HG03432 (cell line): ENCODE data around the gene CEMIP.

ENCODE experiments used
- ATAC-seq: cut with Tn5 transposase; IDR thresholded peaks from one replicate; pipeline ENCODE4 v1.9.1; 2021; ENCODE audit warnings: mild to moderate bottlenecking, moderate library complexity; ENCODE audit not compliant: unreplicated experiment

Gene CEMIP

DNA sequence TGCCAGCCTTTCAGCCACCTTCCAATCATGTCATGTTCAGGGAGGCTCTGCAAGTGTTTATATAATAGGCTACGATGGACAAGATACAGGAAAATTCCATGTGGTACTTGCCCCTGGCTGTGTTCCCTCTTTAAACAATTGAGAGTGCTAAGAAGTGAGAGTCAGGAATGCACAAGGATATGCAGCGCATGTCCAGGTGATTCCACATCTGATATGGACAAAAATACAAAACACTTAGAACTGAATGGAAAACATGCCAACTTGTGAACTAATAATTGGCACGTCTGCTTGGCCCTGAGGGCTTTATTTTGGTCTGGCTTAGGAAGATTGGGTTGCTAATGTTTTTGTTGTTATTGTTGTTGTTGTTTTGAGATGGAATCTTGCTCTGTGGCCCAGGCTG, 100.9 kb downstream of the CEMIP start:
- no peak for ATAC-seq

DNA sequence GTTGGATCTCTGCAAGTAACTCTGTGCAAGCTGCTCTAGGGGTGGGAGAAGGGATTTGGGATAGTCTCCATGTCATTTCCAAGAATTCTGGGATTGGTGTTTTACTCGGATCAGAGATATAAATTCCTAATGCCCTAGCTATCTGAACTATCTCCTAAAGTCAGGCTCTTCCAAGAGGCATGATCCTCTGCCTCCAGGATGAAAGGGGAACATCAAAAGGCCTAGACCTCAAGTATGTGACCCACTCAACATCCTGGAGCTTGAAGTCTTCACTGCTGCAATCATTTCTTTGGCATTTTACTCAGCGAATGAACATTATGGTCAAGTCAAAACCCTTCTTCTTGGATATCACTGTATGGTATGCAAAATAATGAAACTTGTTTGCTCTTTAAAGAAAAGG, 104.5 kb downstream of the CEMIP start:
- ATAC-seq = no peak

DNA sequence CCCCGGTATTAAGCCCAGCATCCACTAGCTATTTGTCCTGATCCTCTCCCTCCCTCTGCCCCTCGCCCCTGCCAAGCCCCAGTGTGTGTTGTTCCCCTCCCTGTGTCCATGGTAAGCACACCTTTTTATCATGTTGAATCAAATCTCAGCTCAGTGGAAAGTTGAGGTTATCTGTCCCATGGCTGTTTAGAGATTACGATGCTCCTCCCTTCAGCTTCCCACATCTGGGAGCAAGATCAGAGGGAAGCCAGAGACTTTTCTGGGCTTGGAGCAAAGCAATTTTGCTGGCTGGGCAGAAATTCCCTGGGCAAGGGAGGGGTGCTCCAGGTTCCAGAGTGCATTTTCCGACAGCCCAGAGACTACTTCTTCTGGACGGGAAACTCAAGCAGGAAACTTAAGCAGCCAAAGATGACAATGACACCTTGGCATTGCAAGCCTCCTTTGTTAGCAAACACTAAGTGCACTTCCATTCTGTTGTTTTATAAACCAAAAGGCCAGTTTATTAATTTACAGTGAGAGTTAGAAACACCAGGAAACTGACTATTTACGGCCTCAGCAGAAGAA, 105.9 kb downstream of the CEMIP start:
- no peak for ATAC-seq

DNA sequence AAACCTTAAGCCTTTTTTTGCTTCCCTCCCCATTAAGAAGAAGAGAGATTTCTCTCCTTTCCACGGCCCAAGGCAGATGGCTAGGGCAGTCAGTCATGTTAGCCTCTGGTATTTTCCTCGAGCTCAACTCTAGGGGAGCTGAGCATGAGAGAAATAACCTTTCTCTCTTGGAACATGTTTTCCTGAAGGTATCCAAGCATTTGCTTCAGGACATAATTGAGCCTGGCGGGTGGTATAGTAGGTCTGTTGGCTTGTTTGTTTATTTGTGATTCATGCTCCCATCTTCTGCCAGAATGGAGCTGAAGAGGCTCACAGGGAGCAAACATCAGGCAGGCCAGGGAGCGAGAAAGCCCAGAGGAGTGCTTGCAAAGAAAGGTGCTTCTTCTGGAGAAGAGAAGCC, 108.0 kb downstream of the CEMIP start:
- no peak for ATAC-seq

DNA sequence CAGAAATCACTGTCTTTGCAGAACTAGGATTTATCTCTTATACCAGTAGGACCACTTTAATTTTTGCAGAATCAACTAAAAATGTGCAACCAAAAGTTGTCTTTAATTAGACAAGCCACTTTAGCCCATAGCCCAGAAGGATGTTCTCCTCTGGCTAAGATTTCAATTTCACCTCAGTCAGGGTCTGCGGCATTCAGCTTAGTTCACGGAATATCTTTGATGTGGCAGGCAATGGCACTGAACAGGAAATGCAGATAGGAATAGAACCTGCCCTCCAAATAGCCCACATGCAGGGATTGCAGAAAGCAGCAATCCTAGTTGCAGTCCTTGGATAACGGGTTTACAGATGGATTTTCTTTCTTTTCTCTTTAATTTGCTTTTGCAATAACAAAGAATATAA, 109.7 kb downstream of the CEMIP start:
- no peak for ATAC-seq

DNA sequence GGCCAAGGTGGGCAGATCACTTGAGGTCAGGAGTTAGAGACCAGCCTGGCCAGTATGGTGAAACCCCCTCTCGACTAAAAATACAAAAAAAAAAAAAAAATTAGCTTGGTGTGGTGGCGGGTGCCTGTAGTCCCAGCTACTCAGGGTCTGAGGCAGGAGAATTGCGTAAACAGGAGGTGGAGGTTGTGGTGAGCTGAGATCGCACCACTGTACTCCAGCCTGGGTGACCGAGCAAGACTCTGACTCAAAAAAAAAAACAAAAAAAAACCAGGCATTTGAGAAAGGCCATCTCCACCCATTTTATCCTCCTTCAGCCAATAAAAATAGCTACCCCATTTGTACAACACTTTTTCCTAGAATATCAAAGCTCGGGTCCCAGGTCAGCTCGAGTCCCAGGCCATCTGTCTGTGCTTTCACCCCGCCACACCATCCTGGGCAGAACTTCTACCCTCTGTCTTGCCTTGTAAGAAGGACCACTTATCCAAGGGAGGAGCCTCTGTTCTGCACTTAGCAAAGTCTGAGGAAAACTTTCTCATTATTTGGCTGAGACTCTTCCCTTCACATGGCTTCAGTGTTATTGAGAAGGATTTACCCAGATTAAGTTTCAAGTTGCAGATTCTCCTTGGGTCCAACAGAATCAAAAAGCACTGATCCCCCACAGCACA, 111.3 kb downstream of the CEMIP start:
- ATAC-seq = no peak

DNA sequence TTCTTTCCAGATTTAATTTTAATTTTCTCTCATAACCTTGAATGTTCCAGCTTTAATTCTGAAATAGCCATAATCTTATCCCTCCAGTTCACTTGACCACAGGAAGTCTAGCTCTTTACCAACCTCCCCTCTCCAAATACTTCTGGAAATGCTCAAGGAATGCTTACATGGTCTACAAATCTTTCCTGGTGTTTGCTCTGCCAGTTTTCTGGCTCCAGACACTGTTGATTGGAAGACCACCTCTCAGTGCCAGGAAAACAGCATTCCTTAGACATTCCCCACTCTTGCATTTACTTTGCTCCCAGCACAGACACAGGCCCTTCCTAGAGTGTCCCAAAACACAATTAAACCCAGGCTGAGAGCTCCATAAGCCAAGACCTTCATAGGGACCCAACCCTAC, 111.8 kb downstream of the CEMIP start:
- no peak for ATAC-seq

DNA sequence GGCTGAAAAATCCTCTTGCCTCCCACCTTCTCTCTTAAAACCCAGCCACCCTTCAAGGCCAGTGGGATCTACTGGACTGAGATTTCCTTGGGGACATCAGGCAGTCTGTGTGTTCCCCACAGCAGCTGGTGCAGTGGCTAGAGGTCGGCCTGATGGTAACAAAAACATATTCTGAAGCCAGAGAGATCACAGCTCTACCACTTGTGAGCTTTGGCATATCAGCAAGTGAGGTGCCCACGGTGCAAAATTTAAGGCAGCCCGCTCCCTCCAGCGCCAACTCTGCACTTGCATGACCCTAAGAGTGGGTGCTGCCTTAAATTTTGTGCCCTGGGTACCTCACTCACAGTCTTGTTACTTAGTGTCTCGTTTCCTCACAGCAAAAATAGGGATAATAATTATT, 113.2 kb downstream of the CEMIP start:
- ATAC-seq = no peak

DNA sequence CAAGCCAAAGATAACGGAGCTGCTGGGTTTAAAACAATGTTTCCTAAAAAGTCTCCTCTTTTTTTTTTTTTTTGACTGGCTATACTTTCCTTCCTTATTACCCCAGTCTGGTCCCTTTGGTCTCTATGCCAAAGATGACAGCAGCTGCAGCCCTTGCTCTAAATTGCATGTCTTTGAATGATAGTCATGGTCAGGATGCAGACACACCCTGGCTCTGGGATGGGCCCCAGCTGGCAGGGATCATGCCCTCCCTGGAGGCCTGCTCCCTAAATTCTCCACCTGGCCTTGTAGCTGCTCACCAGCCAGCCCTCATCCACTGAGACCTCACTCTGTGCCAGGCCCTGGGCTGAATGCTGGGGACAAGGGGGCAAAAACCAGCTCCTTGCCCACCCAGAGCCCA, 114.6 kb downstream of the CEMIP start:
- ATAC-seq = no peak

DNA sequence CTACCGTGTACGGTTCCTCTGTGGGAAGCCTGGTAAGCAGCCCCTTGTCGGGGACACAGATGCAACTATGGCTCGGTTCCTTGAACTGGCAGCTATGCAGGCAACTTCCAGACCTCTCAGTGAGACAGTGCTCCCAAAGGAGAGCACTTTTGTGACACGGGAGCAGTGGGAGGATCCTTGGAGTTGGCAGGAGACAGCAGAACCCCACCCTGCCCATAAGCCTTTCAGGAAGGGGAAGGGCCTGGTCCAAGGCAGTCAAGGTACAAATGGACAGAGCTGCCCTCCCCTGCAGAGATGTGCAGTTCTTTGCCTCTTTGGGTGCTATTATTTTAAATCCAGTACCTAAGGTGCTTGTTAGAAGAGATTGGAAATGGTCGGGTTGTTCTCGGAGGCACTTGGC, 115.9 kb downstream of the CEMIP start:
- no peak for ATAC-seq

DNA sequence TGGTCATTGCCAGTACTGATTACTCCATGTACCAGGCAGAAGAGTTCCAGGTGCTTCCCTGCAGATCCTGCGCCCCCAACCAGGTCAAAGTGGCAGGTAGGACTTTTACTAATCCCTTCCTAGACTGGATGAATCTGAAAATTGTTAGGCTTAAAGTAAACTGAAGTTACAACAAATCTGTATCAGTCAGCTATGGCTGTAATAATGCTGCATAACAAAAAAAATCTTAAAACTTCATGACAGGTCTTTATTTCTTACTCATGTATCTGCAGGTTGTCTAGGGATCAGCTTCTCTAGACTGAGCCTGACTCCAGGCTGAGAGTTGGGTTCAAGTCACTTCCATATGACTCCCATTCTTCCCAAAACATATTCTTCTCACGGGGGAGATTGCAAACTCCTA, 116.8 kb downstream of the CEMIP start:
- no peak for ATAC-seq

DNA sequence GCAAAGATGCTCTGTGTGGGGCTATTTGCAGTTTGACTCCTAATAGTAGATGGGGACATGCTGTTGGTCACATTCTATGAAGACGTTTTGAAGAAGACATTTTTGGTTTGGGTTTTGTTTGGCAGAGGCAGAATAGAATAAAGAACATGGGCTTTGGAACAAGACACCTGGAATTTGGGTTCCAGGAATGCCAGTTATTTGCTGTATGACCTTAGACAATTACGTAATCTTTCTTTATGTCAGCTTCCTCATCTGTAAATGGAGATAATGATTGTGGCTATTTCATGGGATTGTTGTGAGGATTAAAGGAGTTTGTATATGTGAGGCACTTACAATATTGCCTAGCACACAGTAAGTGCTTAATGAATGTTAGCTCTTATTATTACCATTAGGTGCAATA, 118.9 kb downstream of the CEMIP start:
- no peak for ATAC-seq

DNA sequence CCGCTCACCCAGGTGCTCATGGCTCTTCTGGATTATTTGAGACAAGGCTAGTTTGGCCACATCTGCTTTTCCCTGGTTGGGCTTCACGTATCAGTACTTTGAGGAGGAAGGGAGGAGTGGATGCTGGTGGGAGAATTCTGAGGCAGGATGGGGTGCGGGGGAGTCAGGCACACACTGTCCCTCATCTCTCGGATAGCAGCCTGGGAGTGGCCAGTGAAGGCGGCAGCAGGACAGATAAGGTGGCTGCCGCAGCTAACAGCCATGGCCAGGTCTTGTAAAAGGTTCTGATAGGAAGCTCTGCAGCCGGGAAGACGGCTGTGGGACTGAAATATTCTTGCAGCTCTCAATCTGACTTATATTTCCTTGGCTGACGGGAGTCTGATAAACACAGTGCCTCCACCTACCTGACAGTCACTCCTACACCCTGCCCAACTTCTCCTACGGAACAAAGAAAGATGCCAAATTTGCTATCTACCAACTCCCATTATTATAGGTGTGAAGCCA, 123.2 kb downstream of the CEMIP start:
- no peak for ATAC-seq

DNA sequence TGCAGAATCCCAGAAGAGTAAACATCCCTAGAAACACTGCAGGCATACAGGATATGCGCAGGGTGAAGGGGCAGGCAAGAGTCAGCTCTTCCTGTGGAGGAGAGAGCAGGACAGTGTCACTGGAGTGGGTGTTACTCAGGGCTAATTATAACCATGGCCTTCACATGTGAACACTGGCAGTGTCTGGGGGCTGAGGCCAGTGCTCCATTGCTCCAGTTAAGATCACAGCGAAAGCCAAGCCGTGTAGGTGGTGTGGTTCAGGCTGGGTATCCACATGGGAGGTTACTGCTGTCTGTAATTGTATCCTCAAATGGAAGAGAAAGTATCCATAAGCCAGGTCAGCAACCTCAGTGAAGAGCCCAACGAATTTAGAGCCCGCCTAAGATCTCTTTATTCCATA, 125.8 kb downstream of the CEMIP start:
- ATAC-seq = no peak

DNA sequence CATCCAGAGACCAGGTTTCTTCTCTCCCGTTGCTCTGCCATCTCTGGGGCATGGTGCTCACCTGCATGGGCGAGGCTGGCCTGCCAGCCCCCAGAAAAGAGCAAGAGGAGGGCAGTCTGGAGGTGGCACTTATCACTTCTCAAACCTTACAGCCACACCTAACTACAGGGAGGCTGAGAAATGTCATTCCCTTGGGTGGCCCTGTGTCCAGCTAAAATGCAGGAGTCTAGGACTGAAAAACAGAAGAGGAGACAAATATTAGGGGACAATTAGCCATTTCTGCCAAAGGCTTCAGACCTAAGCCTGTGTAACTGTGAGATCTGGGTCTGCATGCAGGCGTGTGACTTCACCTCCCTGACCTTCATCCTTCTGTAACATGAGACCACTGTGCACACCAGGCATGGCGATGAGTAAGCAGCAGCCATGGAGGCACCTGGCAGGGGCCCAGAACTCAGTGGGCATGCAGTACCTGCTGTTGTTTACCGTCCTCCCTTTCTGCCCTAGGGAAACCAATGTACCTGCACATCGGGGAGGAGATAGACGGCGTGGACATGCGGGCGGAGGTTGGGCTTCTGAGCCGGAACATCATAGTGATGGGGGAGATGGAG, 127.1 kb downstream of the CEMIP start:
- no peak for ATAC-seq

DNA sequence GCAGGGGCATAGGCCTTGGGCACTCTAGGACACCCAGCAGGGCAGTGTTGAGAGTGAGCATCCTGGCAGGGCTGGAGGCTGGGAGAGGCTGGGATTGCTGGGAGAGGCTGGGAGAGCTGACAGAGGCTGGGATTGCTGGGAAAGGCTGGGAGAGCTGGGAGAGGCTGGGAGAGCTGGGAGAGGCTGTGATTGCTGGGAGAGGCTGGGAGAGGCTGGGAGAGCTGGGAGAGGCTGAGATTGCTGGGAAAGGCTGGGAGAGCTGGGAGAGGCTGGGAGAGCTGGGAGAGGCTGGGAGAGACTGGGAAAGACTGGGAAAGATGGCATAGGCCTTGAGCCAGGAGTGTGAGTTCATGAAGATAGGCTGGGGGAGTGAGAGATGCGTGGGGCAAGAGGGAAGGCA, 132.7 kb downstream of the CEMIP start:
- no peak for ATAC-seq

DNA sequence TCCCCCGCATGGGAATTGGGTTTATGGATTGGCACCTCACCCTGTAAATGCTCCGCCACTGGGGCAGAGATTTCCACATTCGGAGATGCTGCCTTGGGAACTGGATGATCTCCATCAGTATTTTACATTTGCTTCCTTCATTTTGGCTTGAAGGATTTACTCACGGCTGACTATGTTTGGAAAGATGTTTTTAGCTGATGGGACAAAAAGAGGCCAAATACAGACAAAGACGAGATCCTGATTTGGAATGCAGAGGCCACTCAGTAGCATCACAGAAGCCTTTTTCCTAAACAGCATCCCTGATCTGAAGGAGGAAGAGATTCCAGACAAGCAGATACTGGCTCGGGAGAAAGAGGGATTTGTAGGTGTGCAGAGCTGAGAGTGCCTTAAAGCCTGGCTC, 133.5 kb downstream of the CEMIP start:
- ATAC-seq = no peak

DNA sequence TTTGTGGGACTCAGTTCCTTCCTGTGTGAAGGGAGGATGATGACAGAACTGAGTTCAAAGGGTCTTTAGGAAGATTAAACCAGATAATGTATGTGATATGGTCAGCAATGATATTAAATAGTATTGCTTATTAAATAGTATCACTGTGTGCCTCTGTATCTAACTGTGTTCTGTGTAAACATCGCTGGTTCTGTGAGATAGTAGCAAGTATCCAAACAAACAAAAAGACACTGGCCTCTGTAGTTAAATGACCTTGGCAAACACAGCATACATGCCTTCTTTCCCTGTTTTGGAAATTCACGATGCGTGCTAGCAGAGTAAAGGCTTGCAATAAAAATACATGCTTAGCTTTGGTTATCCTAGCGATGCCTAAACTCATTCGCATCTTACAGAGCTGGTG, 134.4 kb downstream of the CEMIP start:
- no peak for ATAC-seq

DNA sequence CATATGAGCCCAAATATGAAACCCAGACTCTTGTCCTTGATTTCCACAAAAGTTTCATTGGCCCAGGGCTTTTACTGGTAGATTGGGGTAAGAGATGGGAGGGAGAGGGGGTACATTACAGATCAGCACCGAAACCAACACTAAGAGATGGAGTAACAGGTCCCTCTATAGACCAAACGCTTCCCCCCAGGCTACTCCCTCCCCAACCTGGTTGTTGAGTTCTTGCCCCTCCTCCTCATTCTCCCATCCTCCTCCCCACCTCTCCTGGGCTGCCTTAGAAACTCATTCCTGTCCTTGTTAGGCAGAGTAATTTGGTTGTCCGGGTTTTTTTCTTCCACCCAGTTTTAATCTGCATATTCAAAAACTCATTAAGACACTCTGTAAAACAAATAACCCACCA, 136.3 kb downstream of the CEMIP start:
- ATAC-seq = no peak

DNA sequence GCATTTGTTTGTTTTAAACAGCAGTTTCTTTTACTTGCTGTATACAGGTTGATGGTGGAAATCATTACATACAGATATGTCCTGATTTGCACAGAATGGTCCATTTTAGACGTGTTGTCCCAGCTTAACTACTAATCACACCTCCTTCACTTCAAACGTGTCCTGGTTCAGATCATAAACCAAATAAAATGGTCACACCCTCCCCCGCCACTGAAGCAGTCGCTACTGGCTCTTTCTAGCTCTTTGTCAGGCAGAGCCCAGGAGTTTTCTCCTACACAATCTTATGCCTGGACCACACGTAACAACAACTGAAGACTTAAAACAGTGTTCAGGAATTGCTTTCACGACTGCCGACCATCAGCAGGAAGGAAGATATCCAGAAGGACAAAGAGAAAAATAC, 136.9 kb downstream of the CEMIP start:
- no peak for ATAC-seq

DNA sequence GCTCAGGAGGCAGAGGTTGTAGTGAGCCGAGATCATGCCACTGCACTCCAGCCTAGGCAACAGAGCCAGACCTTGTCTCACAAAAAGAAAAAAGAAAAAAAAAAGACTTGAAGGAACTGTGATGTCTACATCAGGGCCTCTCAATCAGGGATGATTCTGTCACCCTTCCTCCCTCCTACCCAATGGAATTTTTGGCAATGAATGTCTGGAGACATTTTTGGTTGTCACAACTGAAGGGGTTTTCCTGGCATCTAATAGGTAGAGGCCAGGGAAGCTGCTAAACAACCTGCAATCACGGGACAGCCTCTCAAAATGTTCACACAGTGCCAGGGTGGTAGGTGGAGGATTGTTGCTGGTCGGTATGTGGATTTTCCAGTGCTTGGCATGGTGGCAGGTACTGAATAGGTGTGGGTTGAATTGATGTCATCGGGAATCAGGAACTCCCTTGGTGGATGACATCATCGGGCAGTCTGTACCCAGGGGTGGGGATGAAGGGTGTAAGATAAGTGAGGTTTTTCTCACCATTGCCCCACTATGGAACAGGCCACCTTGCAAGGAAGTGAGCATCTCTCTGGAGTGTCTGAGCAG, 139.1 kb downstream of the CEMIP start:
- no peak for ATAC-seq

DNA sequence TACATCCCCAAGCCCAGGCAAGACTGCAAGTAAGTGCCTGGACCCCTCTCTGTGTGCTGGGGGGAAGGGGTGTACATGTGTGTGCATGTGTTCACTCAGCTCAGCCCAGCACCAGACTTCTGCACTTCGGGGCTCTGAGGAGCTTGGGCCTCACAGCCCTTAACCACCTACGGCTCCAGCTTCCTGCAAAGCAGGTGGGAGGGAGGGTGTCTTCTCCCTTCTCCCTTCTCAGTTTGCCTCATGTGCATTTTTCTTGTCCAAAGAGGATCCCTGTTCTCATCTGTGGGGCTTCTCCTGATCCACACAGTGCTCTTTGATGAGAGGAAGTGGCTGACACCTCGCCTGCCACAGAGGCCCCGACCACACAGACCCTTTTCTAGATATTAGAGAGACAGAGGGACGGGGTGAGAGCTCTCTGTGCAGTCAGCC, 141.1 kb downstream of the CEMIP start:
- no peak for ATAC-seq
